HG03342 (cell line): ENCODE results near the gene ZNF25.
"Not testable (repeated sequence)": the region's sequence is repeated elsewhere in the genome, so short reads cannot be mapped to it uniquely, and the experiment has no call there.

Experiments
- ATAC-seq: cut with Tn5 transposase; IDR thresholded peaks from one replicate; pipeline ENCODE4 v1.9.1; 2021; ENCODE audit warnings: mild to moderate bottlenecking, moderate library complexity; ENCODE audit not compliant: unreplicated experiment

Gene ZNF25

DNA sequence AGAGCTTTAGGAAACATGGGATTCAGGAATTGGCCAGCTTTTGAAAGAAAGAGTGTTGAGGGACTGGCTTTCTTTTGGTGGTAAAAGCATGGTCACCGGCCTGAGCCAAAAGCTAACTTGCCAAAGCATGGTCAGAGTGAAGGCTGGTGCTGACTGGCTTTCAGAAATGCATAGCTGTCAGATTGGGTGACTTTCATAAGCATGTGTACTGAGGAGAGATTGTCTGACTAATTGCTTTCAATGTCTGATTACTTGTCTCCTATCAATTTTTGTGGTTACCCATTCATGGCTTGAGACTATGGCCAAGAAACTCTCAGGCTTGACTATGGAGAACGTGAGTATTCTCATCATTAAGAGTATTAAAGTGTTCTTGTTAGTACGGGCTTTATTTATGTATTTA is 28.2 kb downstream of the ZNF25 start:
- ATAC-seq = no peak

DNA sequence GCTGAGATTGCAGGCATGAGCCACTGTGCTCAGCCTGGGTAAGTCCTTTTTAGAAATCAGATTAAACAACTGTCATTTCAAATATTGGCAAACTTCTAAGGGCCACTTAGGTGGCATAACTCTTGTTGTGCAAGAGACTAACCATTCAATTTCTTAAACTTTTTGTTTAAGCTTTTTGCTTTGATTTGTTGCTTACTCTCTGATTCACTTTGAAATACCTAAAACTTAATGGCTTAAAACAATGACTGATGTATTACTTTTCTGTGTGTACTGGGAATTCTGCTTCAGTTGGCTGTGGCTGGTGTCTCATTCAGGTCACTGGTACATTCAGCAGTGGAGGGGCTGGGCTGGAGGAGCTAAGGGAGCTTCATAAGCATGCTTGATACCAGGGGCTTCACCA is 28.9 kb downstream of the ZNF25 start:
- no peak for ATAC-seq

GRCh38 chr10:37937864-37938263 is 38.6 kb downstream of the ZNF25 start:
- ATAC-seq = no peak

DNA sequence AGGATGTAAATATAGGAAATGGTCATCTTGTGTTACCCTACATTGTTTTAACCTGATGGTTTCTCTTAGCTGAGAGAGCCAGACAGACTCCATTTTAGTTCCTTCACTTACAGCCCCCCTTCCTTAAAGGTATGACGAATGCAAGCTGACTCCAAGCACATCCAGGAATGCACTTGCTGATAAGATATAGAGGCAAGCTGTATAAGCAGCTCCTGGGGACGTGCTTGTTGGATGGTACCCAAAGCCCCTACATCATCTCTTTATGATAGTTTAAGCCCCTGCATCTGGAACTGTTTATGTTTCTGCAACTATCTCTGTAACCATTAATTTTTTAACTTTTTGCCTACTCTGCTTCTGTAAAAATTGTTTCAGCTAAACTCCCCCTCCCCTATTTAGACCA is 41.7 kb downstream of the ZNF25 start:
- ATAC-seq = no peak

DNA sequence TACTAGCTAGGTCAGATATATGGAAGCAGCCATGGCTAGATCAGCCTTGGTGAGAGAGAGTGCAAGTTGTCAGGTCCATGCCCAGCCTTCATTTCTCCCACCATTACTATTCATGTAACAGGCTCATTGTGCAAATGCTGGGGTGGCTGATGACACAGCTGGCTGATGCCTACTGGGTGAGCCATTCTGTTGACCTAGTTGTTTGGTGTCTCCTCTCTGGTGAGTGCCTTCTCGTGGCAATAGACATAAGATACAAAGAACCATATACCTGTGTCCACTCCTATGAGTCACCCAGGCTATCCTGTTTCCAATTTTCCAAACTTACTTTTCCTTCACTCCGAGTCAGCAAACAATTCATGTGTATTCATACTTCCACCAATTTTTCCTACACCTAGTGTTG is 46.0 kb downstream of the ZNF25 start:
- ATAC-seq = no peak

DNA sequence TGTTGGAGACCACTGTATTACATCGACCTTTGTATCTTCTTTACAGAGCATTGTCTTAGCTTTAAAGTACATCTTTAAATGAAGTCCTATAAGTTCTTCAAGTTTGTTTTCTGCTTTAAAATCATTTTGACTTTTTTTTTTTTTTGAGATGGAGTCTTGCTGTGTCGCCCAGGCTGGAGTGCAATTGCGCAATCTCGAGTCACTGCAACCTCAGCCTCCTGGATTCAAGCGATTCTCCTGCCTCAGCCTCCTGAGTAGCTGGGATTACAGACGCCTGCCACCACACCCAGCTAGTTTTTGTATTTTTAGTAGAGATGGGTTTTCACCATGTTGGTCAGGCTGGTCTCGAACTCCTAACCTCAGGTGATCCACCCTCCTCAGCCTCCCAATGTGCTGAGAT is 68.3 kb downstream of the ZNF25 start:
- not testable (repeated sequence) for ATAC-seq

DNA sequence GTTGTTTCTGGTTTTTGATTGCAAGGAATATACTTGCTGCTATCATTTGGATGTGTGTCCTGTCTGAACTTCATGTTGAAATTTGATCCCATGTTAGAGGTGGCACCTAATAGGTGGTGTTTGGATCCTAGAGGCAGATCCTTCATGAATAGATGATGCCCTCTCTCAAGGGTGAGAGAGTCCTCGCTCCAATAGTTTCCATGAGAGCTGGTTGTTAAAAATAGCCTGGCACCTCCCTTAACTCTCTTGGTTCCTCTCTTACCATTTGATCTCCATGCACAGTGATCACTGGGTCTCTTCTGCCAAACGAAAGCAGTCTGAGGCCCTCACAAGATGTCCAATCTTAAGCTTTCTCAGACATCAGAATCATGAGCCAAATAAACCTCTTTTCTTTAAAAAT is 70.1 kb downstream of the ZNF25 start:
- ATAC-seq = no peak
